ENCODE measurements around the gene IGF2BP2.

IGF2BP2 gene

DNA sequence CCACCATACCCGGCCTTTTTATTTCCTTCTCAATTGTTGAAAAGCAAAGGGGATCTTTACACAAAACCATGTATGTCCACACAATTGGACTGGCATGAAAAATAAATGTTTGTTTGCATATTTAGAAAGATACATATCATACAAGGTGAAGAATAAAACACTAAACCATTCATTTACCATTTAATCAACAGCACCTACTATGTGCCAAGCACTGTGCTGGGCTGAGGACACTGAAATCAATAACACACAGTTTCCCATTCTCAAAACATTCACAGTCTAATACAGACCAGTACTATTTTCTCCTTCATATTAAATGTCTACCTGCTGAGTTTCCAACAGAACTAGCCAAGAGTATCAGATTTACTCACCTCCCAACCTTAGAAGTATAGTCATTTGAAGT, 84.7 kb downstream of the IGF2BP2 start:
- DNase-seq: no peak
- H3K27ac Mint-ChIP-seq: no peak overlapping the region
- H3K4me3 Mint-ChIP-seq: no peak overlapping the region
- TF ChIP-seq, protein P1, sequence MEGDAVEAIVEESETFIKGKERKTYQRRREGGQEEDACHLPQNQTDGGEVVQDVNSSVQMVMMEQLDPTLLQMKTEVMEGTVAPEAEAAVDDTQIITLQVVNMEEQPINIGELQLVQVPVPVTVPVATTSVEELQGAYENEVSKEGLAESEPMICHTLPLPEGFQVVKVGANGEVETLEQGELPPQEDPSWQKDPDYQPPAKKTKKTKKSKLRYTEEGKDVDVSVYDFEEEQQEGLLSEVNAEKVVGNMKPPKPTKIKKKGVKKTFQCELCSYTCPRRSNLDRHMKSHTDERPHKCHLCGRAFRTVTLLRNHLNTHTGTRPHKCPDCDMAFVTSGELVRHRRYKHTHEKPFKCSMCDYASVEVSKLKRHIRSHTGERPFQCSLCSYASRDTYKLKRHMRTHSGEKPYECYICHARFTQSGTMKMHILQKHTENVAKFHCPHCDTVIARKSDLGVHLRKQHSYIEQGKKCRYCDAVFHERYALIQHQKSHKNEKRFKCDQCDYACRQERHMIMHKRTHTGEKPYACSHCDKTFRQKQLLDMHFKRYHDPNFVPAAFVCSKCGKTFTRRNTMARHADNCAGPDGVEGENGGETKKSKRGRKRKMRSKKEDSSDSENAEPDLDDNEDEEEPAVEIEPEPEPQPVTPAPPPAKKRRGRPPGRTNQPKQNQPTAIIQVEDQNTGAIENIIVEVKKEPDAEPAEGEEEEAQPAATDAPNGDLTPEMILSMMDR (IDR thresholded peaks at IDR 0.05): no peak
- peaks cover 7% of the 10 kb centered on the region for H3K36me3 Mint-ChIP-seq (ENCODE audit: low read depth)
- H3K9me3 Mint-ChIP-seq: no peaks in the 10 kb centered on the region
- no peaks in the 10 kb centered on the region for H3K27me3 Mint-ChIP-seq (ENCODE audit: low read depth, poor library complexity)
- peaks cover 37% of the 10 kb centered on the region for H3K4me1 Mint-ChIP-seq

DNA sequence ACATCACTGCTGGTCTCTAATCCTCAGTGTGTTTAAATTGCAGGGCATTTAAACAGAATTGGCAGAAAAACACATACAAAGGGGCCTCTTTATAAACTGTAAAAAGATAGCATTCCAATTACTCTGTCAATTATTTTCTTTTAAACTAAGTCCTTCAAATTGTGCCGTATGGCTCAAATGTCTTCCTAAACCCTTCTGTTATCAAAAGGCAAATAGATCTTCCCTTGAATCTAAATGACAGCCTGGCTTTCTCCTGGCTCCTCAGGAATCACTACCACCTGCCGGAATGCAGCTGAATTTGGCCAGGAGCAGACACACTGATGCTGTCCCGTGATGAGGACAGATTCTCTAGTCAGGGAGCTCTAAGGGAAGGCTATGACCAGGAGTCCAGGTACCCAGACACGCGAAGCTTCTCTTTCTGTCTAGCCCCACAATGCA, 85.6 kb downstream of the IGF2BP2 start:
- Mint-ChIP-seq H3K27me3 (ENCODE audit: low read depth, poor library complexity) (no peaks in the 10 kb centered on the region), H3K36me3 (ENCODE audit: low read depth) (peaks cover 7% of the 10 kb centered on the region), H3K9me3 (no peaks in the 10 kb centered on the region), H3K4me1 (peaks cover 35% of the 10 kb centered on the region), H3K4me3 (no peak overlapping the region), H3K27ac (peak overlapping the region; percentile 29)
- DNase-seq: no peak
- TF ChIP-seq, protein P1 (IDR thresholded peaks at IDR 0.05): no peak

DNA sequence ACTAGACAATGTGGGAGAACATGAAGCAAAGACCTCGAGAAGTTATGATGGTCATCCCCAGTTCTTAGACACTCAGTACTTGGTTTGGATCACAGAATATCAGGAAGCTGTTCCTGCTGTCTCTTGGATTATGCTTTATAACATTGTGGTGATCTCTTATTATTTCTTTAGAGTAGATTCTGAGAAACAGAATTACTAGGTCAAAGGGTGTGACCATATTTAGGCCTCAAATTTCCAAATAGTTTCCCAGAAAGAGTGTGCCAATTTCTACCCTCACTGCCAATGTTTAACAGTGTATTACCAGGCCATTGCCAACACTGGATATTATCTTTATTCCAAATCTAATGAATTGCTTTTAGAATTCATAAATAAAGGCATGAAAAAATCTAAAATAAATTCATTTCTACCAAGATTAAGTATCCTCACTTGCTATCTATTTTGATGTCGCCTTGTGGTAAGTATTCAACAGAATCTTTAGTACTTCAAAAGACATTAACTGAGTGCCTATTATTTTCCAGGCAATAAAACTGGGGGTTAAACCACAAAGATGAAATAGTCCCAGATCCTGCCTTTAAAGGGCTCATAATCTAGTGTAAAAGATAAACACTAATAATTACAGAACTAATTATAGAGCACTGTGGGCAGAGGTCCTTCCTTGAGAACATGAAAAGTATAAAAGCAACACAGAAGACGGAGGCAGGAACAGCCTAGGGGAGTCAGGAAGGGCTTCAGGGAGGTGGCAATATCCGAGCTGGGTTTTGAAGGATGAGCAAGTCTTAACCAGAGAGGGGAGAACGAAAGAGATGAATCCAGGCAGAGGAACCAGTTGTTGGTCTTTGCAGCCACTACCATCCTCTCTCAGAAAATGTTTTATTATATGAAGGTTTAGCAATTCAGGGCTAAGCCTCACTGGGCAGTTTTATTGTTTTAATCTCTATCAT, 86.8 kb downstream of the IGF2BP2 start:
- no peaks in the 10 kb centered on the region for H3K9me3 Mint-ChIP-seq
- no peaks in the 10 kb centered on the region for H3K27me3 Mint-ChIP-seq (ENCODE audit: low read depth, poor library complexity)
- H3K36me3 Mint-ChIP-seq (ENCODE audit: low read depth): no peaks in the 10 kb centered on the region
- H3K4me1 Mint-ChIP-seq: peaks cover 35% of the 10 kb centered on the region
- no peak overlapping the region for H3K27ac Mint-ChIP-seq
- H3K4me3 Mint-ChIP-seq: no peak overlapping the region
- TF ChIP-seq, protein P1 (IDR thresholded peaks at IDR 0.05): no peak
- no peak for DNase-seq

DNA sequence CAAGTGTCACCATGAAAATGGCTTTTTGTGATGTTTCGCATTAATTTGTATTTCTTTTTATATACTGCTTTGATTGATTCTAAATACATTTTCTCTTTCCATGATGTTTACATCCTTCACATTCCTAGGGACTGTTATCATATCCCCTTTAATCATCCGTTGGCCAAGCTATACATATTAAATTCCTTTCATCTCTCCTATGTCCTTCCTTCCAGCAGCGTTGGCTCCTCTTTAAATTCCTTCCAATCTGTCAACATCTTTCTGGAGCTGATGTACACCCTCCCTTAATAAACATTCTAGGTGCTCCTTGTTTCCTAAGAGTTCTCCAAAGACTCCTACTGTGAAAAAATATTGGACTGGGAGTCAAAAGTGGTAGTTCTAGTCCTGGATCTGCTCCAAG, 87.8 kb downstream of the IGF2BP2 start:
- Mint-ChIP-seq H3K4me1 (peaks cover 45% of the 10 kb centered on the region), H3K27ac (no peak overlapping the region), H3K4me3 (no peak overlapping the region), H3K9me3 (no peaks in the 10 kb centered on the region), H3K27me3 (ENCODE audit: low read depth, poor library complexity) (no peaks in the 10 kb centered on the region), H3K36me3 (ENCODE audit: low read depth) (peaks cover 2% of the 10 kb centered on the region)
- TF ChIP-seq, protein P1 (IDR thresholded peaks at IDR 0.05): no peak
- DNase-seq: no peak

DNA sequence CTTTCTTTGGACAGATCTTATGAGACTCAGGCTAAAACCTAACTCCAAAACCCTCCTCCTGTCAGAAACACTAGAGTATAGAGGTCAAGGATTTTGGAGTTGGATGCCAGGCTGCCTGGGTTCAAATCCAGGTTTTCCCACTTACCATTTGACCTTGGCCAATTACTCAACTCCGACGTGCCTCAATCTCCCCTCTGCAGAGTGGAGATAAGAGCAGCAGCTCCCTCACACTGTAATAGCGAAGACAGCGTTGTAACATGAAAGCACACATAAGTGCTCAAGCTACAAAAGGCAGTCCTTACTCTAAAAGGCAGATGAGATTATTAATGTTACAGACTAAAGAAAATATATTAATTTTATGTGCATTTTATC, 90.1 kb downstream of the IGF2BP2 start:
- Mint-ChIP-seq H3K36me3 (ENCODE audit: low read depth) (peaks cover 19% of the 10 kb centered on the region), H3K4me3 (no peak overlapping the region), H3K4me1 (peaks cover 40% of the 10 kb centered on the region), H3K9me3 (no peaks in the 10 kb centered on the region), H3K27ac (no peak overlapping the region), H3K27me3 (ENCODE audit: low read depth, poor library complexity) (no peaks in the 10 kb centered on the region)
- DNase-seq: no peak
- TF ChIP-seq, protein P1 (IDR thresholded peaks at IDR 0.05): no peak

All from nephron progenitor cell (in vitro differentiated cells).